CD4-positive, alpha-beta T cell treated with Interleukin-4 for 1 hour (primary cell): ENCODE measurements around the gene TRAPPC13.
"Not testable (repeated sequence)": the region's sequence is repeated elsewhere in the genome, so short reads cannot be mapped to it uniquely, and the experiment has no call there.

Source experiments
- DNase-seq, 2 donors: peaks; one replicate each; pipeline ENCODE4 v3.0.0-alpha.2; 2020 to 2022

The TRAPPC13 gene, protein sequence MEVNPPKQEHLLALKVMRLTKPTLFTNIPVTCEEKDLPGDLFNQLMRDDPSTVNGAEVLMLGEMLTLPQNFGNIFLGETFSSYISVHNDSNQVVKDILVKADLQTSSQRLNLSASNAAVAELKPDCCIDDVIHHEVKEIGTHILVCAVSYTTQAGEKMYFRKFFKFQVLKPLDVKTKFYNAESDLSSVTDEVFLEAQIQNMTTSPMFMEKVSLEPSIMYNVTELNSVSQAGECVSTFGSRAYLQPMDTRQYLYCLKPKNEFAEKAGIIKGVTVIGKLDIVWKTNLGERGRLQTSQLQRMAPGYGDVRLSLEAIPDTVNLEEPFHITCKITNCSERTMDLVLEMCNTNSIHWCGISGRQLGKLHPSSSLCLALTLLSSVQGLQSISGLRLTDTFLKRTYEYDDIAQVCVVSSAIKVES

DNA sequence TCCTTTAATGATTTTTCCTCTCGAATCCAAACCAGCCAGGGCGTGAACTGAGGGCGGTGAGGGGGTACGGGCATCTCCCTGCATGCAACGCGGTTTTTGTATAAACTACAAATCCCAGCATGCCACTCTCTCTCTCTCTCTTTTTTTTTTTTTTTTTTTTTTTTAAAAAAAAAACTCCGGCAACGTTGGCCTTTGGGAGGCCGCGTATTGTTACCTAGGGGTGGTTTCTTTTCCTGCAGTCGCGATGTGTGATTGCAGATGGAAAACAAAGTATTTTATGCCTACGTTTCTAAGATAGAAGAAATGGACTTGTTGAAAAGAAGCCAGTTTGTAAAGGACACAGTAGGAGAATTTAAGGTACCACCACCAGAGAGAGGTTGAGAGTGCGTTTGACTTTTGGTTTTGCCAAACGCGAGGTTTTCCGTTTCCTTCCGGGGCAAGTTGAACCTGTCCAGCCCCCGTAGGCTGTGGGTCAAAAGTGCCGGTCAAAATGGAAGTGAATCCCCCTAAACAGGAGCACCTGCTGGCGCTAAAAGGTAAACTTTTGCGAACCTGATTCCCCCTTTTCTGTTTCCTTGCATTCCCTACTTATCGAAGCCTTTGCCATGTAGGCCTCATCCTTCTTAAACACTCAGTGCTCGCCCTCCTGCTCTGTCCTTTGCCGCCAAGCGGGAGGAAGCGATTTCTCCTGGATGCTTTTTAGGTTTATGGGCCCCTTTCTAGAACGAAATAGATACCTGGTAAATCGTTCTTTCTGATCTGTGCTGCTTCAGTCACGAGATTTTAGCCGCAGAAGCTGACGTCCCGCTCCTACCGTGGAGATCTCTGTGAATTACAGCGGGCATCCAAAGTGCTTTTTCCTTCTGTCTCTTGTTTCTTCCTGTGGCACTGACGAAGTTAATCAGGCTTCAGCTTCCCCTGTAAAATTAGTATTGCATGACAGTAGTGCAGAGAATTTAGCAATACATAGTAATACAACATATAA is at the start of gene TRAPPC13, which contains the start of gene SHLD3:
Gene TRAPPC13, plus strand, starts transcription at position 457 of the 985 bp plus-strand sequence. Its CDS starts 34 bp downstream, at position 491.
Gene SHLD3, plus strand, starts transcription at position 457 of the 985 bp plus-strand sequence. CDS start 4,561 bp downstream, outside the sequence.
- peak; percentile 89 to 92 for DNase-seq

DNA sequence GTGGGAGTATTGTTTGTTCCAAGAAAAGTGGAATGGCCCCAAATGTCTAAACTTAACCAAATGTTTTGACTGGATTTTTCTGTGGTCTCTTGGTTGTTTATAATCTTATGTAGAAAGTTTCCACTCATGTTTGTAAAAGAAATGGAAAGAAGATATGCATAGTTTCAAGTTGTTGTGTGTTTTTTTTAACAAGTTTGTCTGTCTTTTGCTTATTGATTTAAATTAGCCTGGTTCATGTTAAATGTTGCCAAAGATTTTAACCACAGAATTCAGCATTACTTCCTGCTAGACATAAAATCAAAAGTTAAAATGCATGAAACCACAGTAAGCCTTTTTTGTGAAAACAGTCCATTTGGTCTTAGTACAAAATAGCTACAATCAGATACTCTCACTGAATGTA is 47.7 kb upstream of the TRAPPC13 start:
- DNase-seq = no peak

DNA sequence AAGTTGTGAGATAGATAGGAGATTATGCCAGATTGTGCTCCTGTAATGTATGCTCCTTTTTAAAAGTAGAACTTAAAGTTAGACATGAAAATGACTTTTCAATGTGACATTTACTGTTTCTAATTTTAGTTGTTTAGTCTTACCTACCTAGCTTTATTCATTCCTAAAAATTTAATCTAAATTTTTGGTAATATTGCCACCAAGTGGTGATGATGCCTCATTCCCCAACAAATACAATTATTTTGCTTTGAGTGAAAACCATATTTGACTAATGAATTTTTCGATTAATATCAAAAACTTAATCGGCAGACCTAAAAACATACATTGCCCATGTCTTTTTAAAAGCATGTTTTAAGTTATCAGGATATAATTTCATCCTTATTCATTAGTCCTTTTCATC is 36.1 kb upstream of the TRAPPC13 start:
- DNase-seq = no peak

DNA sequence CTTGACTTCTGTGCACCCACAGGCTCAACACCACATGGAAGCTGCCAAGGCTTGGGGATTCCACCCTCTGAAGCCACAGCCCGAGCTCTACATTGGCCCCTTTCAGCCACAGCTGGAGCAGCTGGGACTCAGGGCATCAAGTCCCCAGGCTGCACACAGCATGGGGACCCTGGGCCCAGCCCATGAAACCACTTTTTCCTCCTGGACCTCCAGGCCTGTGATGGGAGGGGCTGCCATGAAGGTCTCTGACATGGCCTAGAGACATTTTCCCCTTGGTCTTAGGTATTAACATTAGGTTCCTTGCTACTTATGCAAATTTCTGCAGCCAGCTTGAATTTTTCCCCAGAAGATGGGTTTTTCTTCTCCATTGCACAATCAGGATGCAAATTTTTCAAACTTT is 23.1 kb upstream of the TRAPPC13 start:
- DNase-seq = not testable (repeated sequence)

DNA sequence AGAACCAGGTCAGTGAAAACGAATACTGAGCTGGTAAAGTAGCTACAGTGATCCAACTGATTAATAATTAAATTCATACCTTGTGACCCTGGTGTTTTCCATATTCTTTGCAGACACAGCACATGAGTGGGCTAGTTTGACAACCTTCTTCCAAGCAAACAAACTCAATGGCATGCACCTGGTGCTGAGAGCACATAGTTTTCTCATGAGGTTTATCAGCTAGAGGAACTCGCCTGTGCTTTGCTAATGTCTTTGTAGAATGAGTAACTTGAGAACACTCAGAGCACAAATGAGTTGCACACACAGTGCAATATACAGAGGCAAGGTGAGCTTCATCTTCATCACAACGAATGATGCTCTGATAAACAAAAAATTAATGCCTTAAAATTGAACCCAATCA is 13.3 kb upstream of the TRAPPC13 start:
- no peak for DNase-seq

DNA sequence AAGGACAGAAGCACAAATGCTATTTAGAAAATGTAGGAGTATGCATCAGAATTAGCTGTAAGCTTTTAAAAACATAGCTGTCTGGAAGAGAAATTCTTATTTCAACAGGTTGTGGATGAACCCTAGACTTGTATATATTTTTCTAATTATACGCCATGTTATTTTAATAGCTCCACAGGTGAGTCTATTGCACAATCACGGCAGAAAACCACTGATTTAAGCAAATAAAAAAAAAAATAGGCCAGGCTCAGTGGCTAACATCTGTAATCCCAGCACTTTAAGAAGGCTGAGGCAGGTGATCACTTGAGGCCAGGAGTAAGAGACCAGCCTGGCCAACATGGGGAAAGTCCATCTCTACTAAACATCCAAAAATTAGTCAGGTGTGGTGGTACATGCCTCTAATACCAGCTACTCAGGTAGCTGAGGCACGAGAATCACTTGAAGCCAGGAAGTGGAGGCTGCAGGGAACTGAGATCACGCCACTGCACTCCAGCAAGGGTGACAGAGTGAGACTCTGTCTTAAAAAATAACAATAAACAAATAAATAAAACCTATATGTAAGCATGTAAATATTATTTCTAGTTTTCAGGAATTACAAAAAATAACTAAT is 12.4 kb upstream of the TRAPPC13 start:
- no peak for DNase-seq

DNA sequence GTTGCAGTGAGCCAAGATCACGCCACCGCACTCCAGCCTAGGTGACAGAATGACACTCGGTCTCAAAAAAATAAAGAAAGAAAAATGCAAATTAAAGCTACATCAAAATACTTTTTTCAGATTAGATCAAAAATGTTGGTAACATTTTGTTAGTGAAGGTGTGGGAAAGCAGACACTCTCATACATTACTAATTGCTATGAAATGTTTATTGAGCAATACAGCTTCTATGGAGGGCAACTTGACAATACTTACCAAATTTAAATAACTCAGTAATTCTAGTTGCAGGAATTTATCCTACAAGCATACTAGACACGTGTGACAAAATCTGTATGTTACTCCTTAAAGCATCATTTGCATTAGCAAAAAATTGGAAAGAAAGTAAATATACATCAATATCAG is 4.8 kb upstream of the TRAPPC13 start:
- no peak for DNase-seq

DNA sequence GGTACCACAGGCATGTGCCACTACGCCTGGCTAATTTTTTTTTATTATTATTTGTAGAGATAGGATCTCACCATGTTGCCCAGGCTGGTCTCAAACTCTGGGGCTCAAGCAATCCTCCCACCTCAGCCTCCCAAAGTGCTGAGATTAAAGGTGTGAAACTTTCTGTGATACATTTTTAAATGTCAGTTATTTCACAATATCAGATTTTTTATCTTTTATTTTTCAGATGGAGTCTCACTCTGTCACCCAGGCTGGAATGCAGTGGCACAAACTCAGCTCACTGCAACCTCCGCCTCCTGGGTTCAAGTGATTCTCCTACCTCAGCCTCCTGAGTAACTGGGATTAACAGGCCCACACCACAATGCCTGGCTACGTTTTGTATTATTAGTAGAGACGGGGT is 2.9 kb upstream of the TRAPPC13 start:
- not testable (repeated sequence) for DNase-seq

DNA sequence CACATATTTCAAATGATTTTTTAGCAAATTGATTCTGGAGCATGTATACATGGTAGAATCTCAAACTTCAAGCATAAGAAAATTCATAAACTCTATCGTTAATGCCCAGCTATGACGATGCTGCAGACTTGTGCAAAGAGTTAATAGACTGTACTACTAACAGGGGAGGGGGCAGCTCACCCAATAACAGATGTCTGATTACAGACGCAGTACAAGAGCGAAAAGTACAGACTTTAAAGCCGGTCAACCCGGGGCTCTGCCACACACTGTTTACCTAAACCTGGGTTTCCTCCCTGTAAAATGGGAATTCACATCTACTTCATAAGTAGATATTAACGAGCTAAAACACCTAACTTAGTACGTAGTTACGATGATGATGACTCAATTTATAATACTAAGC is 1.3 kb upstream of the TRAPPC13 start:
- no peak for DNase-seq

DNA sequence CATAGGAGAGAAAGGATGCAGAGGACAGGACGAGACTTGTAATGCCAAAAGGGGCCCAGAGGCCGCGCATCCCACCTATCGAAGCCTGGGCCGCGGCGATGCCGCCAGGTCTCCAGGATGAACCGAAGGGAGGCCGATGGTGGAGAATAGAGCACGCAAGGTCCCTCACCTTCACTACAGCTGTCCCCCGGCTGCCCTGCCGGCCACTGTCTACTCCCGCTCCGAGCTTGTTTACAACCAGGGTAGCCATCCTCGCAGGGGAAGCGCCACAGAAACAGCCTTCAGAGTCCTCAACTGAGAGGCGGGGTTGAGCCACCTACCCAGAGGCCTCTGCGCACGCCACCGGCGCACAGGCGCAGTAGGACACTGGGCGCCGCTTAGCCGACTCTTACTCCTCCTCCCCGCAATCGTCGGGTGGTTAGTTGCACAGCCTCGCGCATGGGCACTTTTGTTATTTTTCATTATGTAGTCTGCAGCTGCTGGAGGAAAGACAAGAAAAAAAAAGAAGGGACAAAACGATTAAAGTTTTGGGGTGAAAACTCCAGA is 729 bp upstream of the TRAPPC13 start, which contains the start of gene TRIM23:
Gene TRIM23, minus strand, starts transcription at position 309 of the 546 bp plus-strand sequence. Its CDS starts 59 bp downstream, at position 250.
- DNase-seq = peak; percentile 93

DNA sequence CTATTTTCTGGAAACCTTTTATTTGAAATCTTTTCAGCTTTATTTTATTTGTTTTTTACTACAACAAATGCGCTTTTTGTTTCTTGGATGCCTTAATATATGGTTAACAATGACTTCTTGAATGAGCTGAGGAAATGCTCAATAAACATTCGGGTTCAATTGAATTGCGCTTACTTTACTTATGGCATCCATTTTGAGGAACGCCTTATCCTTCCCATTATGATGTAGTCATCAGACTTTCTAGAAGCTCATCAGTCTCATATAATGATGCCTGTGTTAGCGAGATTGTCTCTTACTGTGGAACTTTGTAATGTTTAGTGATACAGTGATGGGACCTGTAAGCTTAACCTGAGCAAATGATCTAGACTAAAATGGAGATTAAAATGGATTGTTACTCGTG is 916 bp downstream of the TRAPPC13 start:
- DNase-seq = no peak

DNA sequence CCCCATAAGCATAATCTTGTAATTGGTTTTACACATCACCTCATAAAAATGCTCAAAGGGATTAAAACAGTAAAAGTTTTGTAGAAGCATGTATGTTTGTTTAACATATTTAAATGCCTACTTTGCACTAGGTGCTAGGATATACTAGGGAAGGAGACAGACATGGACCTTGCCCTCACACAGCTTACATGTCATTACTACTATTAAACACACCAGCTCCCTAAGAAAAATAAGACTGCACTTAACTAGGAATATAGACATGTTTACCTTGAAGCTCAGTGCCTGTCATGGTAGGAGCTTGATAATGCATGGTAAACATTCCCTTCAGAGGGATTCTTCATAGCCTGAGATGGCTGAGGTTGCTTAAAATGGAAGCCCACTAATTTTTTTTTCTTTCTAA is 6.2 kb downstream of the TRAPPC13 start:
- DNase-seq = no peak

DNA sequence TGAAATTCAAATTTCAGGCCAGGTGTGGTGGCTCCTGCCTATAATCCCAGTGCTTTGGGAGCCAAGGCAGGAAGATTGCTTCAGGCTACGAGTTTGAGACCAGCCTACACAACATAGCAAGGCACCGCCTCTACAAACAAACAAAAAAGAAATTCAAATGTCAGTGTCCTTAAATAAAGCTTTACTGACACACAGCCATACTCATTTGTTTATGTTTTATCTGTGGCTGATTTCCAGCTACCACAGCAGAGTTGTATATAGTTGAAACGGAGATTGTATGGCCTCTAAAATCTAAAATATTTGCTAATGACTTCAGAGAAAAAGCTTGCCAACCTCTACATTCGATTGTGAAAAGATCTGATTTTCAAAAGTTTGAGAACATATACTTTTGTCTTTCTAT is 15.4 kb downstream of the TRAPPC13 start:
- no peak for DNase-seq

DNA sequence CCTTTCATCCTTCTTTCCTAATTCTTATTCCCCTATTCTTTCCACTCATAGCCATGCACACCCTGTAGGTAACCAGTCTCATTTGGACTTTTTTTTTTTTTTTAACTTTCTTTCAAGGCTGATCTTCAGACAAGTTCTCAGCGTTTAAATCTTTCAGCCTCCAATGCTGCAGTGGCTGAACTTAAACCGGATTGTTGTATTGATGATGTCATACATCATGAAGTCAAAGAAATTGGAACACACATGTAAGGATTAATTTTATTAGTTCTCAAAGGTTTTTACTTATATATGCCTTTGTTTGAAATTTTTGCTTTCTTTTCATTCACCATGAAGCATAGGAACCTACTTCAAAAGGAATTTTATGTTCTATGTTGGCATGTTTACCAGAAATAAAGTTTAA is 22.1 kb downstream of the TRAPPC13 start:
- DNase-seq = no peak

DNA sequence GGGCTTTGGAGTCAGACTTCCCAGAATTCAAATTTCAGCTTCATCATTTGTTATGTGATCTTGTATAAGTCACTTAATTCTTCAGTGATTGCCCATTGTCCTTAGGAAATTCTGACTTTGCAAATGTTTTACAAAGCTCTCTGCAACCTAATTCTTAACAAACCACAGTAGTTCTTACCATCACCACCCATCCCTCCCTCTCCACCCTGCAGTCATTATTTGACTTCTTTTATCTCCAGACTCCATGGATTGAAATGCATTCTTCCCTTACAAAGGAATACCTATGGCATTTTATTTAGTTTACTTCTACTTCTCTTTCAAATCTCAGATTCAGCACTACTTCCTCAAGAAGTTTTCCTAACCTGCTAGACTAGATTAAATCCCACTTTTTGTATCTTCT is 23.1 kb downstream of the TRAPPC13 start:
- DNase-seq = no peak

DNA sequence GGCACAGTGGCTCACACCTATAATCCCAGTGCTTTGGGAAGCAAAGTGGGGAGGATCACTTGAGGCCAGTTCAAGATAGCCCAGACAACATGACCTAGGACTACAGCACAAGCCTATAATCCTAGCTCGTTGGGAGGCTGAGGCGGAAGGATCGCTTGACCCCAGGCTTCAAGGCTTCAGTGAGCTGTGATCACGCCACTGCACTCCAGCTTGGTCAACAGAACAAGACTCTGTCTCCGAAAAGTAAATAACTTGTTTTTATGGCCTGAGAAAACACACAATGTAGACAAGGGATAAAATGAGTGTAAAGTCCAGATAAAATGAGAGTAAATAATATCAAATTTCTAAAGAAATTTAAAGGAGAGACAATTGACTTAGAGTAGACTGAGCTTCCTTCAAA is 26.3 kb downstream of the TRAPPC13 start:
- no peak for DNase-seq

DNA sequence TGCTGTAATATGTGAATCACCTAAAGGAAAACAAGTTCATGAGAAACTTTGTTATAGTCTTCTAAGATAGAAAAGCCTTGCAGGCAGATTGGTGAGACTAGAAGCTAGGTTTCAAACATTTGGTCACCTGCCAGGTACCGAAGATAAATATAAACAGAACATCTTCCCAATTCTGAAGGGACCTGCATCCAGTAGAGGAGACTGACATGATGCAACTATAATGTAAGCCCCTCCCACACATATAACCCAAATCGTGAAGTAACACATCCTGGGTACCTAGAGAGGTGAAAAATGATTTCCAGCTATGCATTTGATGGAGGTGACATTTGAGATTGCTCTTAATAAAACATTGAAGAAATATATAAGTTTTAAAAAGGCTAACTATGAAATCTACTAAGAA is 29.9 kb downstream of the TRAPPC13 start:
- DNase-seq = no peak

DNA sequence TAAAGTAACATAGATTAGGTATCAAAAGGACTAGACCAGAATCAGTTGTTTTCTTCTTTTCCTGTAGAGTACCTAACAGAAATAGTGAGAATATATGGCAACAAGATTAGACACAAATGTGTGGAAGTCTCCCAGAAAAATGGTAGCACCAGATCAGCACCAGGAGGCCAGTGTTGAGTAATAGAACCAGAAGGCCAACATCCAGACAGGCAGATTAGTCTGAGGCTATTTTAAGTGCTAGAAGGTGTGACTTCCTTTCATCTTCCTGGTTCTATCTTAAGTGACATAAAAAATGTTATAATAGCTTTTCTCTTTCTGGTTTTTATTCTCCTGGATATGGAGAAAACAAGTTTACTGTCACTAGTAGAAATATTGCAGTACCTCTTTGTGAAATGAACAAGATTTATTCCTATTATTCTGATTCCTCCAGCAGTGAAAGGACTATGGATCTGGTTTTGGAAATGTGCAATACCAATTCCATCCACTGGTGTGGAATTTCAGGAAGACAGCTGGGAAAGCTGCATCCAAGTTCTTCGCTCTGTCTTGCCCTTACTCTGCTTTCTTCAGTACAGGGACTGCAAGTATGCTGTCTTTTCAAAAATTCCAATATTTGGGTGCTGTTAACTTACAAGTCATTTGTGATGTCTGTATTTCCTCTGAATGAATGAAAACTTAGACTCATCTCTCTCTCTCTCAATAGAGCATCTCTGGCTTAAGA is 39.1 kb downstream of the TRAPPC13 start:
- DNase-seq = no peak

DNA sequence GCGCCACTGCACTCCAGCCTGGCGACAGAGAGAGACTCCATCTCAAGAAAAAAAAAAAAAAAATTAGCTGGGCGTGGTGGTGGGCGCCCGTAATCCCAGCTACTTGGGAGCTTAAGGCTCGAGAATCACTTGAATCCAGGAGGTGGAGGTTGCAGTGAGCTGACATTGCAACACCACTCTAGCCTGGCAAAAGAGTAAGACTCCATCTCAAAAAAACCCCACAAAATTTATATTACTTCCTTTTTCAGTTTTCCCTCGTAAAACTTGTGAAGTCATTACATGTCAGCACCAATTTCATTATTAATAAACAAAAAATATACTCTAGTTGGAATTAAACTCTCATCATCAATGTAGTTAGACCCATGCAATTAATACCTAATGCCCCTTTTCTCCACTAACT is 43.9 kb downstream of the TRAPPC13 start:
- no peak for DNase-seq

DNA sequence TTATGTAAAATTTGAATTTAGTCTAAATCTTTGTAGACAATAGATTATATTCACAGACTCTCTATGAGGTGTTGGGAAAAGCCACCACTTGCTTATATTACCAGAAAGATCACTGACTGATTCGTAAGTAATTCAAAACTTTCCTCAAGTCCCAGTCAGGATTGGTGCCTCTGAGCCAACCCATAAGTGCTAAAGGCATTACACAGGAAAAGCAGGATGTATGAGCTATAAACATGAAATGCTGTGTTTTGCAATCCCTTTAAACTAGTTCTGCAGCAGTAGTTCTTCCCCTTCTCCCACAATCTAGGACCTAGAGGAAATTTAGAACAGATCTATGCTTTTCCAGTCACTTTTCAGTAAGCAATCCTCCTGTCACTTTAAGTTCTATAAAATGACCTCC is 48.0 kb downstream of the TRAPPC13 start:
- DNase-seq = no peak

DNA sequence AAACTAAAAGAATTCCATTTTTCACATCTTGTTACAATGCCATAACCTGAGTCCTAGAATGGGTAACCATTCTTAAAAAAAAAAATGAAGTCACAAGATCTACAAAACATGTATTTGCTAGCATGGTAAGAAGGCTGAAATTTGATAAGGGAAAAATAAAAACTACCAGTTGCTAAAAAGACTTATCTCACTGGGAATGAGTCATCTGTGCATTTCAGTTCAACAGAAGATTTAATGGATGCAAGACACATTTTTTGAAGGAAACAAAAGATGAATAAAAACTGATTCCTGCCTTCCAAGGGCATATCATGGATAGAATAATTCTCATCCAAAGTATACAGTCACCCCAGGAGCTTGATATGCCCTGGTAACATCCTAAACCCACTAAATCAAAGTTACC is 49.9 kb downstream of the TRAPPC13 start:
- DNase-seq = no peak

DNA sequence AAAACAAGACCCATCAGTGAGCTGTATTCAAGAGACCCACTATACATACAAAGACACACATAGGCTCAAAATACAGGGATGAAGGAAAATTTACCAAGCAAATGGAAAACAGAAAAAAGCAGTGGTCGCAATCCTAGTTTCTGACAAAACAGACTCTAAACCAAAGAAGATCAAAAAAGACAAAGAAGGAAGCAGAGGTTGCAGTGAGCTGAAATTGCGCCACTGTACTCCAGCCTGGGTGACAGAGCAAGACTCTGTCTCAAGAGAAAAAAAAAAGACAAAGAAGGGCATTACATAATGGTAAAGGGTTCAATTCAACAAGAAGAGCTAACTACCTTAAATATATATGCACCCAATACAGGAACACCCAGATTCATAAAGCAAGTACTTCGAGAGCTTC is 51.2 kb downstream of the TRAPPC13 start:
- DNase-seq = not testable (repeated sequence)
